T-helper 1 cell treated with Interleukin-12 subunit alpha and Interleukin-12 subunit beta and Interleukin-4 antibody, amounts not matched to agents 30 μg/mL and 1 μg/mL, for 36 hours (primary cell): Measurements from ENCODE around the gene KRTAP1-4.
"Not testable (repeated sequence)": the region's sequence is repeated elsewhere in the genome, so short reads cannot be mapped to it uniquely, and the experiment has no call there.

Experiments
- H3K27ac Mint-ChIP-seq: one replicate; pipeline ENCODE4 v1.8.0; 2021; ENCODE audit warnings: mild to moderate bottlenecking, mixed read lengths
- H3K27me3 Mint-ChIP-seq: one replicate; pipeline ENCODE4 v1.8.0; 2021; ENCODE audit warnings: low read depth, mixed read lengths
- H3K36me3 Mint-ChIP-seq: one replicate; pipeline ENCODE4 v1.8.0; 2021; ENCODE audit warnings: low read depth, mixed read lengths
- H3K4me1 Mint-ChIP-seq: one replicate; pipeline ENCODE4 v1.8.0; 2021; ENCODE audit warnings: low read depth, mixed read lengths
- H3K4me3 Mint-ChIP-seq: one replicate; pipeline ENCODE4 v1.8.0; 2021; ENCODE audit warnings: mild to moderate bottlenecking, moderate library complexity, mixed read lengths
- H3K9me3 Mint-ChIP-seq: one replicate; pipeline ENCODE4 v1.8.0; 2021; ENCODE audit warnings: mixed read lengths

KRTAP1-4 gene

GRCh38 chr17:41058741-41059140 lies 28.7 kb upstream of the KRTAP1-4 start:
- Mint-ChIP-seq H3K9me3 (peaks cover 6% of the 10 kb centered on the region), H3K4me3 (no peak overlapping the region)

GRCh38 chr17:41057547-41057946 lies 27.6 kb upstream of the KRTAP1-4 start:
- peaks cover 40% of the 10 kb centered on the region for H3K27me3 Mint-ChIP-seq
- H3K4me3 Mint-ChIP-seq: no peak overlapping the region
- no peaks in the 10 kb centered on the region for H3K4me1 Mint-ChIP-seq
- H3K27ac Mint-ChIP-seq: no peak overlapping the region
- H3K9me3 Mint-ChIP-seq: peaks cover 6% of the 10 kb centered on the region
- H3K36me3 Mint-ChIP-seq: no peaks in the 10 kb centered on the region

More at GRCh38 chr17:41058741-41059140, 28.7 kb upstream of the KRTAP1-4 start:
- no peaks in the 10 kb centered on the region for H3K36me3 Mint-ChIP-seq
- peaks cover 32% of the 10 kb centered on the region for H3K27me3 Mint-ChIP-seq
- no peak overlapping the region for H3K27ac Mint-ChIP-seq
- no peaks in the 10 kb centered on the region for H3K4me1 Mint-ChIP-seq

- not testable (repeated sequence) for H3K9me3 Mint-ChIP-seq
These were observed 25.1 kb upstream of the KRTAP1-4 start, which contains the start of gene KRTAP2-2 for GRCh38 chr17:41055130-41055529. TSS of gene KRTAP2-2 (minus strand) at chr17:41055230. CDS start at chr17:41055211, 19 bp downstream.

GRCh38 chr17:41054556-41054955 lies 24.6 kb upstream of the KRTAP1-4 start:
- not testable (repeated sequence) for H3K4me3 Mint-ChIP-seq, H3K4me1 Mint-ChIP-seq

More at GRCh38 chr17:41055130-41055529, 25.1 kb upstream of the KRTAP1-4 start, which contains the start of gene KRTAP2-2:
- not testable (repeated sequence) for H3K4me3 Mint-ChIP-seq, H3K4me1 Mint-ChIP-seq, H3K27ac Mint-ChIP-seq, H3K36me3 Mint-ChIP-seq
- H3K27me3 Mint-ChIP-seq: peaks cover 23% of the 10 kb centered on the region

GRCh38 chr17:41054025-41054424 lies 24.0 kb upstream of the KRTAP1-4 start:
- Mint-ChIP-seq H3K27me3 (peaks cover 18% of the 10 kb centered on the region), H3K4me3 (no peak overlapping the region), H3K9me3 (peaks cover 6% of the 10 kb centered on the region), H3K27ac (no peak overlapping the region), H3K36me3 (no peaks in the 10 kb centered on the region), H3K4me1 (no peaks in the 10 kb centered on the region)

More at GRCh38 chr17:41054556-41054955, 24.6 kb upstream of the KRTAP1-4 start:
- peaks cover 23% of the 10 kb centered on the region for H3K27me3 Mint-ChIP-seq
- not testable (repeated sequence) for H3K36me3 Mint-ChIP-seq, H3K27ac Mint-ChIP-seq, H3K9me3 Mint-ChIP-seq

GRCh38 chr17:41052566-41052965 lies 22.6 kb upstream of the KRTAP1-4 start:
- peaks cover 4% of the 10 kb centered on the region for H3K9me3 Mint-ChIP-seq
- H3K4me1 Mint-ChIP-seq: no peaks in the 10 kb centered on the region

GRCh38 chr17:41049110-41049509 lies 19.1 kb upstream of the KRTAP1-4 start:
- H3K27ac Mint-ChIP-seq: no peak overlapping the region
- H3K4me3 Mint-ChIP-seq: no peak overlapping the region
- peaks cover 23% of the 10 kb centered on the region for H3K27me3 Mint-ChIP-seq
- no peaks in the 10 kb centered on the region for H3K4me1 Mint-ChIP-seq
- H3K36me3 Mint-ChIP-seq: no peaks in the 10 kb centered on the region
- no peaks in the 10 kb centered on the region for H3K9me3 Mint-ChIP-seq

More at GRCh38 chr17:41052566-41052965, 22.6 kb upstream of the KRTAP1-4 start:
- Mint-ChIP-seq H3K27ac (no peak overlapping the region), H3K27me3 (peaks cover 16% of the 10 kb centered on the region), H3K36me3 (no peaks in the 10 kb centered on the region), H3K4me3 (no peak overlapping the region)

GRCh38 chr17:41048441-41048840 lies 18.4 kb upstream of the KRTAP1-4 start:
- Mint-ChIP-seq H3K9me3 (no peaks in the 10 kb centered on the region), H3K27ac (no peak overlapping the region), H3K4me1 (no peaks in the 10 kb centered on the region), H3K36me3 (no peaks in the 10 kb centered on the region), H3K27me3 (peaks cover 19% of the 10 kb centered on the region), H3K4me3 (no peak overlapping the region)

GRCh38 chr17:41046735-41047465 lies 16.9 kb upstream of the KRTAP1-4 start, which contains the start of gene KRTAP2-1:
TSS of gene KRTAP2-1 (minus strand) at chr17:41047316. CDS start at chr17:41047267, 49 bp downstream.
- not testable (repeated sequence) for H3K4me3 Mint-ChIP-seq, H3K4me1 Mint-ChIP-seq
- H3K27me3 Mint-ChIP-seq: peaks cover 13% of the 10 kb centered on the region

GRCh38 chr17:41042953-41043352 lies 13.0 kb upstream of the KRTAP1-4 start:
- Mint-ChIP-seq H3K9me3 (no peaks in the 10 kb centered on the region), H3K36me3 (no peaks in the 10 kb centered on the region), H3K4me3 (no peak overlapping the region), H3K27me3 (peaks cover 10% of the 10 kb centered on the region), H3K27ac (no peak overlapping the region), H3K4me1 (no peaks in the 10 kb centered on the region)

More at GRCh38 chr17:41046735-41047465, 16.9 kb upstream of the KRTAP1-4 start, which contains the start of gene KRTAP2-1:
- not testable (repeated sequence) for H3K27ac Mint-ChIP-seq, H3K36me3 Mint-ChIP-seq, H3K9me3 Mint-ChIP-seq

- H3K27ac Mint-ChIP-seq, H3K9me3 Mint-ChIP-seq, H3K4me1 Mint-ChIP-seq, H3K4me3 Mint-ChIP-seq, H3K36me3 Mint-ChIP-seq: not testable (repeated sequence)
- H3K27me3 Mint-ChIP-seq: peaks cover 14% of the 10 kb centered on the region
These were observed 11.0 kb upstream of the KRTAP1-4 start, which contains the start of gene KRTAP1-1 for GRCh38 chr17:41040783-41041571. TSS of gene KRTAP1-1 (minus strand) at chr17:41041450. CDS start at chr17:41041397, 53 bp downstream.

GRCh38 chr17:41037853-41038350 lies 7.9 kb upstream of the KRTAP1-4 start:
- Mint-ChIP-seq H3K9me3 (no peaks in the 10 kb centered on the region), H3K27me3 (peaks cover 11% of the 10 kb centered on the region), H3K4me1 (no peaks in the 10 kb centered on the region), H3K27ac (no peak overlapping the region), H3K36me3 (no peaks in the 10 kb centered on the region), H3K4me3 (no peak overlapping the region)

GRCh38 chr17:41034346-41034935 lies 4.4 kb upstream of the KRTAP1-4 start, which contains the start of gene KRTAP1-3:
TSS of gene KRTAP1-3 (minus strand) at chr17:41034874. CDS start at chr17:41034821, 53 bp downstream.
- H3K27ac Mint-ChIP-seq, H3K36me3 Mint-ChIP-seq, H3K4me3 Mint-ChIP-seq, H3K4me1 Mint-ChIP-seq, H3K9me3 Mint-ChIP-seq: not testable (repeated sequence)
- peaks cover 19% of the 10 kb centered on the region for H3K27me3 Mint-ChIP-seq
